Left cardiac atrium (tissue), 4 donors: ENCODE data around the gene MEOX2. TPM values are rescaled to one million over a fixed set of nuclear protein-coding genes. Genes with fewer than 3 reads are reported as not detected.
A peak's percentile ranks its signal among the peaks of the same experiment; 100 is the strongest.

Experiments
- ATAC-seq, 2 donors: fragments of 200-7000 bp; cut with Tn5 transposase; one replicate each; pipeline ENCODE4 v1.9.1; 2020; ENCODE audit warnings: mild to moderate bottlenecking in 2 of 2, moderate library complexity in 2 of 2
- DNase-seq: peaks from one replicate; pipeline ENCODE4 v3.0.0-alpha.2; 2020
- intact Hi-C, 2 donors: fragments of 100-400 bp; cut with DNase I; formaldehyde crosslinking; loops; one replicate each; pipeline versions ENCODE4 v1.14.1 to v1.15.1; 2022 to 2023
- total RNA-seq, 2 donors: library from RNA; stranded (reverse); fragmentation: NEBNext Ultra II Directional; extraction: Animal tissue kit (Norgen Biotek cat#: 25700); gene quantifications; one replicate each; pipeline ENCODE4 v1.2.1, GENCODE V29; 2021
- donor health status: DM: no; HTN: yes; CAD: no.
- donor health status: DM: no; HTN: yes; CAD: no; lungs with severe emphysema.
- donor health status: DM: yes; HTN: yes; CAD: no.
- donor health status: Dilated cardiomyopathy.

The MEOX2 gene
- total RNA-seq, 2 donors from 2014 or later, result 6.3 to 12.9 TPM

- ATAC-seq, result no peak
- DNase-seq, result no peak
- intact Hi-C loops, result loop anchor here in 1 of 2 donors (10.0 kb wide), 1 partner anchor 381 kb away; no protein-coding TSS in a partner anchor
Measured at GRCh38 chr7:15684111-15684800, 2.2 kb downstream of the MEOX2 start.

- intact Hi-C loops, result loop anchor here in 1 of 2 donors (10.0 kb wide), 1 partner anchor 382 kb away; no protein-coding TSS in a partner anchor
- DNase-seq (no peak), ATAC-seq (no peak)
Measured at GRCh38 chr7:15682751-15683245, 3.7 kb downstream of the MEOX2 start.

GRCh38 chr7:15682111-15682510, 4.4 kb downstream of the MEOX2 start:
- no peak for ATAC-seq
- DNase-seq, result no peak
- intact Hi-C loops, result loop anchor here in 1 of 2 donors (10.0 kb wide), 1 partner anchor 383 kb away; no protein-coding TSS in a partner anchor

GRCh38 chr7:15681631-15682030, 4.9 kb downstream of the MEOX2 start:
- ATAC-seq (no peak), DNase-seq (no peak)
- intact Hi-C loops, result loop anchor here in 1 of 2 donors (10.0 kb wide), 1 partner anchor 383 kb away; no protein-coding TSS in a partner anchor

GRCh38 chr7:15681186-15681585, 5.3 kb downstream of the MEOX2 start:
- intact Hi-C loops, result loop anchor here in 1 of 2 donors (10.0 kb wide), 1 partner anchor 384 kb away; no protein-coding TSS in a partner anchor
- DNase-seq, result no peak
- no peak for ATAC-seq

GRCh38 chr7:15680446-15680845, 6.0 kb downstream of the MEOX2 start:
- DNase-seq, result no peak
- no peak for ATAC-seq
- intact Hi-C loops, result loop anchor here in 1 of 2 donors (10.0 kb wide), 1 partner anchor 384 kb away; no protein-coding TSS in a partner anchor

- DNase-seq, result no peak
- ATAC-seq, result no peak
- intact Hi-C loops, result no loop called here
Measured at GRCh38 chr7:15679306-15679705, 7.2 kb downstream of the MEOX2 start.

GRCh38 chr7:15678653-15679052, 7.8 kb downstream of the MEOX2 start:
- DNase-seq (no peak), ATAC-seq (no peak)
- intact Hi-C loops, result no loop called here

GRCh38 chr7:15675379-15675778, 11.1 kb downstream of the MEOX2 start:
- intact Hi-C loops, result no loop called here
- peak in 1 of 2 donors; percentile 53 for ATAC-seq

GRCh38 chr7:15674586-15674985, 11.9 kb downstream of the MEOX2 start:
- intact Hi-C loops, result no loop called here
- no peak for DNase-seq
- ATAC-seq, result no peak

More at GRCh38 chr7:15675379-15675778, 11.1 kb downstream of the MEOX2 start:
- no peak for DNase-seq

GRCh38 chr7:15669443-15670090, 16.9 kb downstream of the MEOX2 start:
- DNase-seq (no peak), ATAC-seq (no peak)
- intact Hi-C loops, result no loop called here

GRCh38 chr7:15667991-15668390, 18.5 kb downstream of the MEOX2 start:
- ATAC-seq, result no peak
- DNase-seq, result no peak
- intact Hi-C loops, result no loop called here

GRCh38 chr7:15662451-15662850, 24.0 kb downstream of the MEOX2 start:
- no peak for DNase-seq
- intact Hi-C loops, result no loop called here
- ATAC-seq, result no peak

GRCh38 chr7:15658247-15658646, 28.2 kb downstream of the MEOX2 start:
- intact Hi-C loops, result no loop called here
- DNase-seq (no peak), ATAC-seq (no peak)

- intact Hi-C loops, result no loop called here
- ATAC-seq, result no peak
- DNase-seq, result no peak
Measured at GRCh38 chr7:15652776-15653290, 33.6 kb downstream of the MEOX2 start.

GRCh38 chr7:15651693-15652092, 34.8 kb downstream of the MEOX2 start:
- intact Hi-C loops, result no loop called here
- ATAC-seq (no peak), DNase-seq (no peak)

- no peak for DNase-seq
- ATAC-seq, result no peak
- intact Hi-C loops, result no loop called here
Measured at GRCh38 chr7:15650787-15651186, 35.7 kb downstream of the MEOX2 start.

- ATAC-seq (no peak), DNase-seq (no peak)
- intact Hi-C loops, result no loop called here
Measured at GRCh38 chr7:15648461-15648961, 38.0 kb downstream of the MEOX2 start.

- intact Hi-C loops, result no loop called here
- ATAC-seq, result no peak
Measured at GRCh38 chr7:15647309-15647708, 39.2 kb downstream of the MEOX2 start.

More at GRCh38 chr7:15647309-15647708, 39.2 kb downstream of the MEOX2 start:
- no peak for DNase-seq
